ENCODE data around the gene UVRAG. TPM values are rescaled to one million over a fixed set of nuclear protein-coding genes. Genes with fewer than 3 reads are reported as not detected.

Gene UVRAG
- total and polyA plus RNA-seq, 2 donors (not counting 1 experiment from before 2014, with no cell fraction given), result 37.7 to 94.1 TPM

DNA sequence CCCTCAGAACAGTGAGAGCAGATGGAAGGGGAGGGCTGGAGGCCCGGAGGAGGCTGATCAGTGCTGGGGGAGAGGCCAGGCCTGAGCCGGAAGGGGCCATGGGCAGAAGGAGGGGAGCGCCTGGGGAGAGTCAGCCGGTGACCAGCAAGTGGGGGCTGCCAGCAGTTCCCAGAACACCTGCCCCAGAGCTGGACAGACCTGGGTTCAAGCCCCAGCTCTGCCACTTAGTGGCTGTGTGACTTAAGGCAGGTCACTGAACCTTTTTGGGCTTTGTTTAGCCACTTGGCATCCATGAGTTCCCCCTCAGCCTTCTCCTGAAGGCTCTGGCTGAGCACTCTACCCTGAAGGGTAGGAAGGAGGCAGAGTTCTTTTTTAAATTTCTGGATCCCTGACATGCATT lies 373.9 kb downstream of the UVRAG start:
- no peaks in the 10 kb centered on the region for H3K4me1 Mint-ChIP-seq
- 94% methylated on average over 4 of the region's 4 CpGs for WGBS (ENCODE audit: insufficient coverage)
- no peak overlapping the region for H3K4me3 Mint-ChIP-seq
- no peaks in the 10 kb centered on the region for H3K36me3 ChIP-seq (replicated peaks in 1 of 2; ENCODE audit: control extremely low read depth in 1 of 2, control insufficient read depth in 1 of 2, extremely low read depth in 1 of 2, insufficient read depth in 2 of 2, low read length in 1 of 2)
- no peaks in the 10 kb centered on the region for H3K9me3 Mint-ChIP-seq (ENCODE audit: insufficient read depth)
- H3K27me3 Mint-ChIP-seq, result no peaks in the 10 kb centered on the region
- intact Hi-C loops (cut with micrococcal nuclease), result no loop called here
- no peak overlapping the region for H3K4me3 ChIP-seq (ENCODE audit: control extremely low read depth in 1 of 5, extremely low read depth in 1 of 5, insufficient read depth in 1 of 5, low read depth in 2 of 5, low read length in 4 of 5)
- H3K9ac ChIP-seq (ENCODE audit: low read length), result no peak overlapping the region
- H3K4me2 ChIP-seq (replicated peaks; ENCODE audit: low read depth, low read length, poor library complexity, severe bottlenecking), result no peak overlapping the region
- H2AFZ ChIP-seq (ENCODE audit: insufficient read depth, low read depth, low read length, poor library complexity, severe bottlenecking), result no peak overlapping the region
- H4K20me1 ChIP-seq (ENCODE audit: control insufficient read depth, insufficient read depth, low read length, poor library complexity, severe bottlenecking), result no peaks in the 10 kb centered on the region
- H3K27me3 ChIP-seq (replicated peaks in 1 of 4; ENCODE audit: control extremely low read depth in 1 of 4, control insufficient read depth in 3 of 4, insufficient read depth in 4 of 4, low read length in 3 of 4), result no peaks in the 10 kb centered on the region
- no peaks in the 10 kb centered on the region for H3K79me2 ChIP-seq (ENCODE audit: control insufficient read depth, insufficient read depth, low read length)
- CTCF ChIA-PET, result no interaction called here
- TF ChIP-seq EZH2 (IDR thresholded peaks at IDR 0.05; ENCODE audit: borderline replicate concordance, insufficient read depth, low read depth, low read length, poor library complexity, severe bottlenecking), result no peak
- TF ChIP-seq, protein P1, sequence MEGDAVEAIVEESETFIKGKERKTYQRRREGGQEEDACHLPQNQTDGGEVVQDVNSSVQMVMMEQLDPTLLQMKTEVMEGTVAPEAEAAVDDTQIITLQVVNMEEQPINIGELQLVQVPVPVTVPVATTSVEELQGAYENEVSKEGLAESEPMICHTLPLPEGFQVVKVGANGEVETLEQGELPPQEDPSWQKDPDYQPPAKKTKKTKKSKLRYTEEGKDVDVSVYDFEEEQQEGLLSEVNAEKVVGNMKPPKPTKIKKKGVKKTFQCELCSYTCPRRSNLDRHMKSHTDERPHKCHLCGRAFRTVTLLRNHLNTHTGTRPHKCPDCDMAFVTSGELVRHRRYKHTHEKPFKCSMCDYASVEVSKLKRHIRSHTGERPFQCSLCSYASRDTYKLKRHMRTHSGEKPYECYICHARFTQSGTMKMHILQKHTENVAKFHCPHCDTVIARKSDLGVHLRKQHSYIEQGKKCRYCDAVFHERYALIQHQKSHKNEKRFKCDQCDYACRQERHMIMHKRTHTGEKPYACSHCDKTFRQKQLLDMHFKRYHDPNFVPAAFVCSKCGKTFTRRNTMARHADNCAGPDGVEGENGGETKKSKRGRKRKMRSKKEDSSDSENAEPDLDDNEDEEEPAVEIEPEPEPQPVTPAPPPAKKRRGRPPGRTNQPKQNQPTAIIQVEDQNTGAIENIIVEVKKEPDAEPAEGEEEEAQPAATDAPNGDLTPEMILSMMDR (IDR thresholded peaks at IDR 0.05), result no peak
- H3K9me3 ChIP-seq (ENCODE audit: control extremely low read depth in 1 of 3, control insufficient read depth in 2 of 3, insufficient read depth in 1 of 3, low read length in 2 of 3), result peaks cover 0 to 5% (median 0%) of the 10 kb centered on the region in 3 donors
- POLR2A ChIA-PET, result no interaction called here
- H3K27ac ChIP-seq (ENCODE audit: low read length in 2 of 2), result no peak overlapping the region
- H3K4me1 ChIP-seq (ENCODE audit: control insufficient read depth in 2 of 2, insufficient read depth in 2 of 2, low read length in 2 of 2), result no peaks in the 10 kb centered on the region
- ATAC-seq (ENCODE audit: low read depth) (no peak), DNase-seq (no peak)
- no peak overlapping the region for H3K27ac Mint-ChIP-seq

DNA sequence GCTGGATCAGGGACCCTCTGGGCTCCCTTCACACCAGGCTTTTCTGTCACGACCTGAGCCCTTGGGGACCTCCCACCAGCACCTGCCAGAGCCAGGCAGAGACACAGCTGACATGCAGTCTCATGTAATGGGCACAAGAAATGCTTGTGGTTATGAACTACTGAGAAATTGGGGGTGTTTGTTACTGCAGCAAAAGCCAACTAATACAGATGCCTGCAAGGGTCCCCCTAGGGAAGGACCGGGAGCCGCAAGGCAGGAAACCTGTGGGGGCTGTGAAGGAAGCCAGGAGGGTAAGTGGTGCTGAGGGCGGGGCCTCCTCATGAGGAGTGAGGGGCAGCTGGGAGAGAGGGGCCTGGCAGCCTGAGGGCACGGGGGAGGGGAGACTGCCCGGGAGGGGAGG lies 374.7 kb downstream of the UVRAG start:
- WGBS (ENCODE audit: insufficient coverage), result 56% methylated on average over 5 of the region's 6 CpGs
- Histone ChIP-seq H3K9ac (ENCODE audit: low read length) (no peak overlapping the region), H2AFZ (ENCODE audit: insufficient read depth, low read depth, low read length, poor library complexity, severe bottlenecking) (no peak overlapping the region), H4K20me1 (ENCODE audit: control insufficient read depth, insufficient read depth, low read length, poor library complexity, severe bottlenecking) (no peaks in the 10 kb centered on the region), H3K4me3 (ENCODE audit: control extremely low read depth in 1 of 5, extremely low read depth in 1 of 5, insufficient read depth in 1 of 5, low read depth in 2 of 5, low read length in 4 of 5) (no peak overlapping the region), H3K27ac (ENCODE audit: low read length in 2 of 2) (no peak overlapping the region), H3K36me3 (replicated peaks in 1 of 2; ENCODE audit: control extremely low read depth in 1 of 2, control insufficient read depth in 1 of 2, extremely low read depth in 1 of 2, insufficient read depth in 2 of 2, low read length in 1 of 2) (no peaks in the 10 kb centered on the region), H3K79me2 (ENCODE audit: control insufficient read depth, insufficient read depth, low read length) (no peaks in the 10 kb centered on the region), H3K4me2 (replicated peaks; ENCODE audit: low read depth, low read length, poor library complexity, severe bottlenecking) (no peak overlapping the region), H3K4me1 (ENCODE audit: control insufficient read depth in 2 of 2, insufficient read depth in 2 of 2, low read length in 2 of 2) (no peaks in the 10 kb centered on the region), H3K9me3 (ENCODE audit: control extremely low read depth in 1 of 3, control insufficient read depth in 2 of 3, insufficient read depth in 1 of 3, low read length in 2 of 3) (peaks cover 0 to 5% (median 0%) of the 10 kb centered on the region in 3 donors), H3K27me3 (replicated peaks in 1 of 4; ENCODE audit: control extremely low read depth in 1 of 4, control insufficient read depth in 3 of 4, insufficient read depth in 4 of 4, low read length in 3 of 4) (no peaks in the 10 kb centered on the region)
- Mint-ChIP-seq H3K9me3 (ENCODE audit: insufficient read depth) (no peaks in the 10 kb centered on the region), H3K4me3 (no peak overlapping the region), H3K4me1 (no peaks in the 10 kb centered on the region), H3K27ac (no peak overlapping the region), H3K27me3 (no peaks in the 10 kb centered on the region)
- ATAC-seq (ENCODE audit: low read depth) (no peak), DNase-seq (no peak)
- CTCF ChIA-PET, result no interaction called here
- intact Hi-C loops (cut with micrococcal nuclease), result no loop called here
- TF ChIP-seq, protein P1 (IDR thresholded peaks at IDR 0.05), result no peak
- no peak for TF ChIP-seq EZH2 (IDR thresholded peaks at IDR 0.05; ENCODE audit: borderline replicate concordance, insufficient read depth, low read depth, low read length, poor library complexity, severe bottlenecking)
- POLR2A ChIA-PET, result no interaction called here
